Measurements from ENCODE around the gene RMP24.

The RMP24 gene

GRCh38 chr18:35982409-35983114, 10.1 kb downstream of the RMP24 start:
- Histone ChIP-seq H3K4me2 (ENCODE audit: insufficient read depth, low read length) (no peak overlapping the region), H3K36me3 (ENCODE audit: insufficient read depth, low read length) (peaks cover 37% of the 10 kb centered on the region), H3K79me2 (ENCODE audit: insufficient read depth, low read length) (no peaks in the 10 kb centered on the region), H3K27me3 (ENCODE audit: insufficient read depth, low read length, poor library complexity) (no peaks in the 10 kb centered on the region), H3K9me3 (ENCODE audit: insufficient read depth, low read length, severe bottlenecking) (no peaks in the 10 kb centered on the region), H3K4me3 (ENCODE audit: low read depth in 1 of 2, low read length in 2 of 2) (no peak overlapping the region), H3K9ac (ENCODE audit: low read depth, low read length) (no peak overlapping the region), H3K27ac (ENCODE audit: low read length) (no peak overlapping the region), H3K4me1 (ENCODE audit: insufficient read depth, low read length) (no peaks in the 10 kb centered on the region), H2AFZ (ENCODE audit: low read depth, low read length) (no peak overlapping the region), H4K20me1 (ENCODE audit: insufficient read depth, low read length) (no peaks in the 10 kb centered on the region)
- no peak for TF ChIP-seq CTCF (IDR thresholded peaks at IDR 0.05; ENCODE audit: borderline replicate concordance, extremely low read depth, low read length, poor library complexity, severe bottlenecking)
- no peak for TF ChIP-seq EZH2 (IDR thresholded peaks at IDR 0.05; ENCODE audit: borderline replicate concordance, low read depth, low read length, severe bottlenecking)
- ATAC-seq (ENCODE audit: insufficient read depth, low read depth) (no peak), DNase-seq (no peak)

DNA sequence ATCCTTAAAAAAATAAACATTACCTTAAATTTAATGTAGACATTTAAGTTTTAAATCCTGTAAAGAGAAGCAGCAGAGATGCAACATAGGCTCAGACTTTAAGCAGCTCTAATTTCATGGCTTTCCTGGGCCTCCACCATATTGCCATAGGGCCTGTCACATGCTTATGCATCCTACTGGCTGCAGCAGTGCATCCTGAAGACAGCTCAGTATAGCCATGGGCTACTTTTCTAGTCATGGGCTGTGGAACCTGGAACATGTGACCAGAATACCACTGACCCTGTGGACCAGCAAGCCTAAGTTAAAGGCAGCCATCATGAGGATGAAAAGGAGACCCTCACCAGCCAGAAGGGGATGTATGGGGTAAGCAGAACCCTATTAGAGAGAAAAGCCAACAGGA, 10.7 kb downstream of the RMP24 start:
- TF ChIP-seq CTCF (IDR thresholded peaks at IDR 0.05; ENCODE audit: borderline replicate concordance, extremely low read depth, low read length, poor library complexity, severe bottlenecking) = no peak
- TF ChIP-seq EZH2 (IDR thresholded peaks at IDR 0.05; ENCODE audit: borderline replicate concordance, low read depth, low read length, severe bottlenecking) = no peak
- Histone ChIP-seq H3K4me2 (ENCODE audit: insufficient read depth, low read length) (no peak overlapping the region), H3K4me3 (ENCODE audit: low read depth in 1 of 2, low read length in 2 of 2) (no peak overlapping the region), H4K20me1 (ENCODE audit: insufficient read depth, low read length) (no peaks in the 10 kb centered on the region), H3K9me3 (ENCODE audit: insufficient read depth, low read length, severe bottlenecking) (no peaks in the 10 kb centered on the region), H3K4me1 (ENCODE audit: insufficient read depth, low read length) (no peaks in the 10 kb centered on the region), H3K36me3 (ENCODE audit: insufficient read depth, low read length) (peaks cover 32% of the 10 kb centered on the region), H2AFZ (ENCODE audit: low read depth, low read length) (no peak overlapping the region), H3K9ac (ENCODE audit: low read depth, low read length) (no peak overlapping the region), H3K27ac (ENCODE audit: low read length) (no peak overlapping the region), H3K27me3 (ENCODE audit: insufficient read depth, low read length, poor library complexity) (no peaks in the 10 kb centered on the region), H3K79me2 (ENCODE audit: insufficient read depth, low read length) (no peaks in the 10 kb centered on the region)
- DNase-seq = no peak
- ATAC-seq (ENCODE audit: insufficient read depth, low read depth) = peak; percentile 33; the same call in 1 of the 3 replicates

- Histone ChIP-seq H3K4me1 (ENCODE audit: insufficient read depth, low read length) (no peaks in the 10 kb centered on the region), H3K36me3 (ENCODE audit: insufficient read depth, low read length) (peaks cover 31% of the 10 kb centered on the region), H4K20me1 (ENCODE audit: insufficient read depth, low read length) (no peaks in the 10 kb centered on the region), H3K9me3 (ENCODE audit: insufficient read depth, low read length, severe bottlenecking) (no peaks in the 10 kb centered on the region), H2AFZ (ENCODE audit: low read depth, low read length) (no peak overlapping the region), H3K4me3 (ENCODE audit: low read depth in 1 of 2, low read length in 2 of 2) (no peak overlapping the region), H3K27me3 (ENCODE audit: insufficient read depth, low read length, poor library complexity) (no peaks in the 10 kb centered on the region), H3K4me2 (ENCODE audit: insufficient read depth, low read length) (no peak overlapping the region), H3K27ac (ENCODE audit: low read length) (no peak overlapping the region), H3K79me2 (ENCODE audit: insufficient read depth, low read length) (no peaks in the 10 kb centered on the region), H3K9ac (ENCODE audit: low read depth, low read length) (no peak overlapping the region)
- ATAC-seq (ENCODE audit: insufficient read depth, low read depth) (0 out of 3 replicates have a peak, but pooled peaks have one; percentile 35), DNase-seq (no peak)
- TF ChIP-seq CTCF (IDR thresholded peaks at IDR 0.05; ENCODE audit: borderline replicate concordance, extremely low read depth, low read length, poor library complexity, severe bottlenecking) = no peak
- no peak for TF ChIP-seq EZH2 (IDR thresholded peaks at IDR 0.05; ENCODE audit: borderline replicate concordance, low read depth, low read length, severe bottlenecking)
Measured at GRCh38 chr18:35983818-35984217, 11.3 kb downstream of the RMP24 start.
